GM12878 (cell line): ENCODE measurements around the gene ASF1B. TPM values are rescaled to one million over a fixed set of nuclear protein-coding genes. Genes with fewer than 3 reads are reported as not detected.

Source experiments
- ATAC-seq: fragments of 200-7000 bp; cut with Tn5 transposase; 3 replicates; pipeline ENCODE4 v1.9.1; 2020; ENCODE audit warnings: mild to moderate bottlenecking, moderate library complexity
- BruUV-seq: library from RNA; stranded (reverse); fragments of 400-500 nt; replicated peaks from 2 replicates; lab custom pipeline; 2021; lab: Mats Ljungman, UMichigan
- CTCF ChIA-PET: fragments of 300-600 bp; sonication (Branson Sonifier 250); formaldehyde crosslinking; extraction: SDS; loops from one replicate; lab custom pipeline; 2021; ENCODE audit warnings: inconsistent platforms; lab: Yijun Ruan, JAX
- POLR2A ChIA-PET: fragments of 350-600 bp; formaldehyde crosslinking; extraction: SDS; loops from one replicate; lab custom pipeline; 2021; ENCODE audit warnings: inconsistent platforms; lab: Charles Lee
- RAD21 ChIA-PET: fragments of 300-600 bp; sonication (Branson Sonifier 250); formaldehyde crosslinking; loops from one replicate; lab custom pipeline; 2023; ENCODE audit warnings: antibody characterized with exemption; ENCODE audit not compliant: unreplicated experiment; lab: Charles Lee
- SMC1A ChIA-PET: fragments of 300-600 bp; sonication (Branson Sonifier 250); formaldehyde crosslinking; loops from one replicate; lab custom pipeline; 2023; ENCODE audit not compliant: unreplicated experiment, uncharacterized antibody; lab: Charles Lee
- DNase-seq: peaks from one replicate; pipeline ENCODE4 v3.0.0-alpha.2; 2011; ENCODE audit warnings: low read depth, low spot score
- FAIRE-seq: peaks from 3 replicates; lab custom pipeline; 2011; peaks lifted over from hg19 to GRCh38; lab: Jason Lieb, UNC
- H2AFZ ChIP-seq: 2 replicates; pipeline ENCODE4 v1.6.0; 2011; ENCODE audit warnings: low read depth, low read length, control low read depth; ENCODE audit not compliant: control insufficient read depth
- H3K27ac ChIP-seq: 2 replicates; pipeline ENCODE4 v1.5.1; 2011; ENCODE audit warnings: control low read depth; ENCODE audit not compliant: control insufficient read depth, insufficient read depth
- H3K27me3 ChIP-seq, 2 experiments: replicated peaks in 1 of 2; 2 replicates each; pipeline versions ENCODE4 v1.6.0 to v1.6.1; 2011; ENCODE audit warnings: low read length in 1 of 2; ENCODE audit not compliant: control insufficient read depth in 2 of 2, insufficient read depth in 2 of 2
- H3K36me3 ChIP-seq, 2 experiments: 2 replicates each; pipeline ENCODE4 v1.5.1; 2011; ENCODE audit warnings: low read length in 1 of 2; ENCODE audit not compliant: control insufficient read depth in 2 of 2, insufficient read depth in 2 of 2
- H3K4me1 ChIP-seq: 2 replicates; pipeline ENCODE4 v1.6.1; 2011; ENCODE audit warnings: mild to moderate bottlenecking, low read length, moderate library complexity, mixed read lengths; ENCODE audit not compliant: control insufficient read depth, insufficient read depth
- H3K4me2 ChIP-seq: 2 replicates; pipeline ENCODE4 v1.6.0; 2011; ENCODE audit warnings: control low read depth; ENCODE audit not compliant: control insufficient read depth, insufficient read depth
- H3K4me3 ChIP-seq: fragments of 200-600 bp; sonication (generic); 2 replicates; pipeline ENCODE4 v1.5.1; 2016
- H3K79me2 ChIP-seq: 2 replicates; pipeline ENCODE4 v1.6.0; 2011; ENCODE audit warnings: low read length; ENCODE audit not compliant: control insufficient read depth, insufficient read depth
- H3K9ac ChIP-seq: 2 replicates; pipeline ENCODE4 v1.8.0; 2011; ENCODE audit warnings: low read length, control low read depth, mixed read lengths; ENCODE audit not compliant: control insufficient read depth, insufficient read depth
- H3K9me3 ChIP-seq: replicated peaks from 3 replicates; pipeline ENCODE4 v1.5.1; 2011; ENCODE audit warnings: mild to moderate bottlenecking, low read length; ENCODE audit not compliant: control insufficient read depth, insufficient read depth
- H4K20me1 ChIP-seq: 2 replicates; pipeline ENCODE4 v1.6.0; 2011; ENCODE audit not compliant: control insufficient read depth, insufficient read depth
- ATF3 ChIP-seq: IDR thresholded peaks from 2 replicates; pipeline ENCODE4 v1.6.1; 2011; ENCODE audit warnings: low read depth, mild to moderate bottlenecking, low read length, moderate library complexity, borderline replicate concordance; ENCODE audit errors: extremely low read depth
- BHLHE40 ChIP-seq, 2 experiments: fragments of 450-650 bp in 1 of 2; IDR thresholded peaks; 2 replicates each; pipeline ENCODE4 v1.6.1; 2011 to 2017; ENCODE audit warnings: low read depth in 2 of 2, borderline replicate concordance in 1 of 2, improper control_type of control experiment in 1 of 2, low read length in 1 of 2, mild to moderate bottlenecking in 1 of 2
- BMI1 ChIP-seq: fragments of 450-650 bp; IDR thresholded peaks from 2 replicates; pipeline ENCODE4 v1.6.1; 2016; ENCODE audit warnings: mild to moderate bottlenecking, moderate library complexity, borderline replicate concordance
- CEBPZ ChIP-seq: fragments of 150-350 bp; IDR thresholded peaks from 2 replicates; pipeline ENCODE4 v1.6.1; 2016; ENCODE audit warnings: low read depth, low read length
- CHD2 ChIP-seq: IDR thresholded peaks from 2 replicates; pipeline ENCODE4 v1.6.1; 2011; ENCODE audit warnings: low read depth, low read length, improper control_type of control experiment, borderline replicate concordance
- CREB1 ChIP-seq: IDR thresholded peaks from 2 replicates; pipeline ENCODE4 v1.6.1; 2012; ENCODE audit warnings: low read depth, mild to moderate bottlenecking, inconsistent platforms
- HCFC1 ChIP-seq: fragments of 150-350 bp; IDR thresholded peaks from 2 replicates; pipeline ENCODE4 v1.6.1; 2014; ENCODE audit warnings: low read length
- JUNB ChIP-seq: IDR thresholded peaks from 2 replicates; pipeline ENCODE4 v1.6.1; 2016; ENCODE audit warnings: antibody characterized with exemption, mild to moderate bottlenecking
- JUND ChIP-seq: IDR thresholded peaks from 2 replicates; pipeline ENCODE4 v1.6.1; 2012; ENCODE audit warnings: low read depth, mild to moderate bottlenecking, low read length, improper control_type of control experiment, moderate library complexity
- NBN ChIP-seq: fragments of 450-650 bp; IDR thresholded peaks from 2 replicates; pipeline ENCODE4 v1.6.1; 2016
- RB1 ChIP-seq: fragments of 450-650 bp; formaldehyde crosslinking; IDR thresholded peaks from 2 replicates; pipeline ENCODE4 v1.6.1; 2017; ENCODE audit warnings: mild to moderate bottlenecking, borderline replicate concordance
- RUNX3 ChIP-seq: IDR thresholded peaks from 2 replicates; pipeline ENCODE4 v1.6.1; 2012; ENCODE audit warnings: low read length, inconsistent platforms
- SMC3 ChIP-seq: IDR thresholded peaks from 2 replicates; pipeline ENCODE4 v1.6.1; 2011; ENCODE audit warnings: low read length, improper control_type of control experiment, borderline replicate concordance
- STAT1 ChIP-seq: fragments of 450-650 bp; conservative IDR thresholded peaks from 2 replicates; pipeline ENCODE4 v1.6.1; 2014; ENCODE audit warnings: antibody characterized with exemption, mild to moderate bottlenecking
- ZBTB4 ChIP-seq: fragments of 450-650 bp; formaldehyde crosslinking; IDR thresholded peaks from 2 replicates; pipeline ENCODE4 v1.4.0; 2022; ENCODE audit warnings: mild to moderate bottlenecking, moderate library complexity
- ZNF207 ChIP-seq: fragments of 450-650 bp; IDR thresholded peaks from 2 replicates; pipeline ENCODE4 v1.6.1; 2014; ENCODE audit warnings: antibody characterized with exemption, mild to moderate bottlenecking, borderline replicate concordance
- ZNF274 ChIP-seq: IDR thresholded peaks from one replicate; pipeline ENCODE4 v1.8.0; 2011; ENCODE audit not compliant: insufficient read length, insufficient read depth
- ZNF384 ChIP-seq: IDR thresholded peaks from 2 replicates; pipeline ENCODE4 v1.6.1; 2012; ENCODE audit warnings: low read depth, mild to moderate bottlenecking, low read length, improper control_type of control experiment, borderline replicate concordance
- WGBS: methylation state at CpG from one replicate; pipeline ENCODE4 v1.1.6; 2016; ENCODE audit warnings: low lambda C conversion rate; ENCODE audit not compliant: insufficient replicate concordance, insufficient coverage; ENCODE audit errors: missing lambda C conversion rate; 5-methylcytosine and 5-hydroxymethylcytosine counted together
- in situ Hi-C: fragments of 300-500 bp; cut with MboI; formaldehyde crosslinking; loops from 9 replicates; pipeline ENCODE4 v1.14.3; 2018; ENCODE audit warnings: mixed read lengths
- intact Hi-C: fragments of 100-400 bp; cut with micrococcal nuclease; formaldehyde crosslinking; loops from one replicate; pipeline ENCODE4 v1.14.2; 2022; ENCODE audit not compliant: unreplicated experiment
- polyA plus RNA-seq, 11 experiments: library from polyadenylated mRNA; depleted of rRNA in 4 of 11; unstranded in 6 of 11; stranded (reverse) in 5 of 11; fragments of >200 nt; fragmentation: Nextera tagmentation in 4 of 11; fragmentation: Illumina TruSeq in 1 of 11; extraction: Ambion mirVana in 4 of 11; extraction: Trizol in 1 of 11; gene quantifications; 1 replicate in 1 of 11; 2 replicates in 10 of 11; pipeline versions ENCODE4 v1.2.1 to v1.2.3, GENCODE V29; 2011 to 2016; ENCODE audit warnings: inconsistent platforms in 2 of 11, missing spikeins in 2 of 11, low read depth in 1 of 11
- total RNA-seq, 4 experiments: library from RNA; depleted of rRNA in 3 of 4; stranded (reverse); fragments of >200 nt in 3 of 4; fragmentation: Illumina TruSeq in 1 of 4; extraction: Trizol in 1 of 4; gene quantifications; 2 replicates each; pipeline versions ENCODE4 v1.2.1 to v1.2.3, GENCODE V29; 2013 to 2021

ASF1B gene
- total and polyA plus RNA-seq, 10 of the 15 experiments (the other 5 are each of a cell fraction or from before 2014, with no cell fraction given), result 10.4 to 217 (median 90.2) TPM

- Histone ChIP-seq H3K27me3 (no peaks in the 10 kb centered on the region), H3K4me1 (peaks cover 8% of the 10 kb centered on the region; the same call in 1 of the 2 replicates), H3K9me3 (no peaks in the 10 kb centered on the region), H2AFZ (no peak overlapping the region), H3K27ac (no peak overlapping the region), H3K36me3 (no peaks in the 10 kb centered on the region), H3K4me3 (no peak overlapping the region), H3K9ac (no peak overlapping the region), H3K79me2 (no peaks in the 10 kb centered on the region), H4K20me1 (no peaks in the 10 kb centered on the region), H3K4me2 (no peak overlapping the region)
- no TSS peak for BruUV-seq
- no peak for DNase-seq
- intact Hi-C loops (no loop called here), in situ Hi-C loops (no loop called here)
- no peak for ATAC-seq
- TF ChIP-seq CREB1 (no peak), JUND (no peak), BHLHE40 (IDR thresholded peaks at IDR 0.05; ENCODE audit: borderline replicate concordance in 1 of 2, low read depth in 2 of 2, low read length in 1 of 2) (no peak), ZNF207 (no peak), CHD2 (no peak), JUNB (no peak), SMC3 (no peak), ZBTB4 (no peak), CEBPZ (no peak), HCFC1 (no peak), RB1 (no peak), ATF3 (no peak), BMI1 (no peak), ZNF384 (no peak), STAT1 (no peak), RUNX3 (no peak), ZNF274 (no peak), NBN (no peak)
- SMC1A ChIA-PET, result interaction anchor here (1.3 kb wide), 1 partner anchor 32 kb away, joined by 3 read pairs; the partner anchor contains the start of gene ASF1B
- CTCF ChIA-PET, result interaction anchor here (0.7 to 1.7 kb wide), 2 partner anchors 32 to 311 kb away, joined by 4 read pairs; partner anchors contain the start of gene ASF1B
- 70% methylated on average over 19 of the region's 19 CpGs for WGBS
- no peak for FAIRE-seq
- RAD21 ChIA-PET, result no interaction called here
- POLR2A ChIA-PET, result interaction anchor here (0.5 kb wide), 1 partner anchor 64 kb away, joined by 4 read pairs; no protein-coding TSS in a partner anchor
Observed at GRCh38 chr19:14168259-14168972, 32.0 kb upstream of the ASF1B start.
